Fibroblast of pulmonary artery (primary cell): Measurements from ENCODE around the gene TMEM30B.
A peak's percentile ranks its signal among the peaks of the same experiment; 100 is the strongest.
"Not testable (repeated sequence)": the region's sequence is repeated elsewhere in the genome, so short reads cannot be mapped to it uniquely, and the experiment has no call there.

Source experiments
- DNase-seq: peaks from one replicate; pipeline ENCODE4 v3.0.0-alpha.2; 2010; ENCODE audit warnings: low read depth
- H3K4me3 ChIP-seq: replicated peaks from 2 replicates; pipeline ENCODE4 v1.5.1; 2011; ENCODE audit warnings: low read depth, mild to moderate bottlenecking, control low read depth, low read length, moderate library complexity
- CTCF ChIP-seq: IDR thresholded peaks from 2 replicates; pipeline ENCODE4 v1.5.1; 2011; ENCODE audit warnings: mild to moderate bottlenecking, control low read depth, low read length, inconsistent platforms; ENCODE audit errors: missing control alignments

Gene TMEM30B

DNA sequence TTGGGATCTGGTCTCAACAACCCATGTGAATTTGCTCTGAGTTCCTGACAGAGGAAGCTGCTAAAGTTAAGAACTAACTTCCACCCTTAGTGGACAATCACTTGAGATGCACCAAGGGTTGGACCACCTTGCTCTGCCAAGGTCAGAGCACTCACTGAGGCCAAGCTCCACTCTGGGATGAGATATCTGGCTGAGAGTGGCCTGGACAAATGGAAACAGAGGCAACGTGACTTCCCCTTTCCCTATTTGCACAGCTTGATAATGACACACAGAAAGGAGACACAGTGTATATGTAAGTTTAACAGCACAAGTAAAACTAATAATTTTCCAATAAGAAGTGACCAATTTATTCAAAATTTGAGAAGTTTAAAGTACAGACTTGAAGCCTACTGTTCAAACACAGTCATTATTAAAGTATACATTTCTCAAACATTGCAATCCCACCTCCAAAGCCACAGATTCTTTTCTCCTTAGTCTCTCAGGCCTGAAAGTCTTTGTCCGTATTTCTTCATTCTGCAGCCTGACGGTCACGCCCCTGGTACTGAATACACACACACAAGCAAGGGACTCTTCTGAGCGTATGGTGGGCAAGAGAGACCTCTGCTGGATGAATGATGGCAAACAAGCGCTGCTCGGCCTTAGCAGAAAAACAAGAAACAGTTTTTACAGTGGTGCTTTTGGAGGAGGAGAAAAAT lies 28.6 kb downstream of the TMEM30B start:
- peak; percentile 97 for TF ChIP-seq CTCF
- H3K4me3 ChIP-seq = no peak overlapping the region
- DNase-seq = peak; percentile 95

DNA sequence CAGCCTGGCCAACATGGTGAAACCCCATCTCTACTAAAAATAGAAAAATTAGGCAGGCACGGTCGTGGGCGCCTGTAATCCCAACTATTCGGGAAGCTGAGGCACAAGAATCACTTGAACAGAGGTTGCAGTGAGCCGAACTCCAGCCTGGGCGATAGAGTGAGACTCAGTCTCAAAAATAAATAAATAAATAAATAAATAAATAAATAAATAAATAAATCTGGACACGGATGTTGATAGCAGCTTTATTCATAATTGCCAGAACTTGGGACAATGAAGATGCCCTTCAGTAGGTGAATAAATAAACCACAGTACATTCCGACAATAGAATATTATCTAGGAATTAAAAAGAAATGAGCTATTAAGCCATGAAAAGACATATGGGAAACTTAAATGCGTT lies 31.1 kb downstream of the TMEM30B start:
- no peak for DNase-seq
- no peak overlapping the region for H3K4me3 ChIP-seq
- no peak for TF ChIP-seq CTCF

DNA sequence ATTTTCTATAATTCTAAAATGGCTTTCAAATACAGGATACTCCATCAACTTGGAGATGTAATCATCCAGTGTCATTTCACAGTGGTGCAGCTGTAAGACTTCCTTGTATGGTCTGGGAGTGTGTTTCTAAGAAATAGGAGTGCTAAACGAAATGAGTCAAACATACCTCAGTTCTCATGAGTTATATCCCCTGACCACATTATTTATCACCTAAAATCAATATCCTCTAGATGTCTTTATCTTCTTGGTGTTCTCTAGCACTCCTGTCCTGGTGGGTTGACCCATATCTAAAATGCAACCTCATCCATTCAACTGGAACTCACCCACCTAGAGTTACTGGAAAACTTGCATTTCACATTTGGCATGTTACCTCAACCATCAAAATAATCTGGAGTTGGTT lies 33.2 kb downstream of the TMEM30B start:
- H3K4me3 ChIP-seq = no peak overlapping the region

DNA sequence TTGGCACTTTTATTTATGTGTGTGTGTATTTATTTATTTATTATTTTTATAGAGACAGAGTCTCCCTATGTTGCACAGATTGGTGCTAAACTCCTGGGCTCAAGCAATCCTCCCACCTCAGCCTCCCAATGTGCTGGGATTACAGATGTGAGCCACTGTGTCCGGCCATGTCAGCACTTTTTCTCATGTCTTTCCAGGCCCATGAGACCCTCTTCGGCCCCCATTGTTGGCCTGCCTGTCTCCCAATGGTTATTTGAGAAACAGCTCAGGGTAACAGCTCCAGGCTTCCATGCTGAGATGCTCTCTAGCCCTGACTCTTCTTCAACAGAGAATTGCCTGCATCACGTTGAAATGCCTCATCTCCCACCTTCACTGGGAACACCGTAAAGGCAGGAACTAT lies 34.4 kb downstream of the TMEM30B start:
- no peak for DNase-seq
- no peak for TF ChIP-seq CTCF
- H3K4me3 ChIP-seq = no peak overlapping the region

More for the DNA sequence above, 33.2 kb downstream of the TMEM30B start:
- no peak for TF ChIP-seq CTCF
- no peak for DNase-seq

DNA sequence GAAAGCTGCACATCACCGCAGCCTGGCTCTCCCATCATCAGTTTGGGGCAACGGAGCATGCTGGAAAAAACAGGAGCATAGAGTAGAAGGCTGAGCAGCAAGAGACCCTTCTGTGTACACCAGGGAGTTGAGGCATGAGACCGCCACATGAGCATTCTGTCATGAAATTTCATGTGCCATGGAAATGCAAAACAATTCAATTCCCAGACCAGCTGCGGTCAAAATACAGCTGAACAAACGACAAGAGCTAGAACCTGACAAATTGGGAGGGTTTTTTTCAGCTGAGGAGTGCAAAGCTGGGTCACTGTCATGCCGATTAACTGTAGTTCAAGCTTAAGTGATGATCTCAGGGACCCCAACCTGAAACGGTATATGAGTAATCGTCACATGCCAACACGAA lies 37.1 kb downstream of the TMEM30B start:
- DNase-seq = no peak
- H3K4me3 ChIP-seq = no peak overlapping the region
- no peak for TF ChIP-seq CTCF

GRCh38 chr14:61240206-61240605 lies 40.9 kb downstream of the TMEM30B start:
- no peak for TF ChIP-seq CTCF
- H3K4me3 ChIP-seq = no peak overlapping the region
- DNase-seq = no peak

- H3K4me3 ChIP-seq, DNase-seq: not testable (repeated sequence)
Measured at GRCh38 chr14:61239285-61239684, 41.9 kb downstream of the TMEM30B start.
